IMR-90 (cell line): ENCODE data around the gene SH3GLB2. TPM values are rescaled to one million over a fixed set of nuclear protein-coding genes. Genes with fewer than 3 reads are reported as not detected.

Experiments
- ATAC-seq: fragments of 200-7000 bp; cut with Tn5 transposase; 2 replicates; pipeline ENCODE4 v1.9.1; 2020; ENCODE audit warnings: low read depth, mild to moderate bottlenecking, moderate library complexity
- BruUV-seq: library from RNA; stranded (reverse); fragments of 400-500 nt; replicated peaks from 2 replicates; lab custom pipeline; 2021; lab: Mats Ljungman, UMichigan
- CTCF ChIA-PET: fragments of 300-600 bp; formaldehyde crosslinking; extraction: SDS; loops from one replicate; lab custom pipeline; 2021; ENCODE audit warnings: antibody characterized with exemption; lab: Yijun Ruan, JAX
- POLR2A ChIA-PET: fragments of 300-600 bp; sonication (Branson Sonifier 250); formaldehyde crosslinking; loops from one replicate; lab custom pipeline; 2022; ENCODE audit warnings: antibody characterized with exemption; ENCODE audit not compliant: unreplicated experiment; lab: Charles Lee
- DNase-seq: peaks from one replicate; pipeline ENCODE4 v3.0.0; 2013
- H2AFZ ChIP-seq: replicated peaks from 2 replicates; pipeline ENCODE3; 2013; ENCODE audit warnings: low read length, mild to moderate bottlenecking; ENCODE audit not compliant: poor library complexity
- H2AK5ac ChIP-seq: 2 replicates; pipeline ENCODE4 v1.6.1; 2013; ENCODE audit warnings: low read depth, low read length, inconsistent platforms
- H2AK9ac ChIP-seq: replicated peaks from 2 replicates; pipeline ENCODE3; 2013; ENCODE audit warnings: mild to moderate bottlenecking, low read depth, low read length, moderate library complexity; ENCODE audit not compliant: poor library complexity
- H2BK120ac ChIP-seq: 2 replicates; pipeline ENCODE4 v1.6.1; 2013; ENCODE audit warnings: low read depth, low read length, inconsistent platforms
- H2BK15ac ChIP-seq: 3 replicates; pipeline ENCODE4 v1.6.1; 2013; ENCODE audit warnings: low read depth, low read length, inconsistent platforms
- H2BK20ac ChIP-seq: 2 replicates; pipeline ENCODE4 v1.6.1; 2013; ENCODE audit warnings: low read depth, mild to moderate bottlenecking, inconsistent platforms, low read length, moderate library complexity
- H2BK5ac ChIP-seq: 2 replicates; pipeline ENCODE4 v1.6.1; 2013; ENCODE audit warnings: mild to moderate bottlenecking, low read depth, low read length, inconsistent platforms; ENCODE audit not compliant: poor library complexity, severe bottlenecking
- H3K14ac ChIP-seq: replicated peaks from 2 replicates; pipeline ENCODE4 v1.6.1; 2013; ENCODE audit warnings: low read depth, low read length, inconsistent platforms
- H3K18ac ChIP-seq: 2 replicates; pipeline ENCODE4 v1.6.1; 2013; ENCODE audit warnings: low read depth, low read length, control low read depth
- H3K23ac ChIP-seq: 2 replicates; pipeline ENCODE4 v1.6.1; 2013; ENCODE audit warnings: low read depth, low read length, inconsistent platforms
- H3K27ac ChIP-seq: 2 replicates; pipeline ENCODE4 v1.5.1; 2013; ENCODE audit warnings: mild to moderate bottlenecking, control low read depth, low read length; ENCODE audit not compliant: insufficient read depth
- H3K27me3 ChIP-seq: 2 replicates; pipeline ENCODE4 v1.6.1; 2013; ENCODE audit warnings: low read length; ENCODE audit not compliant: control insufficient read depth, insufficient read depth
- H3K36me3 ChIP-seq: 2 replicates; pipeline ENCODE4 v1.6.1; 2013; ENCODE audit warnings: low read length, mixed read lengths; ENCODE audit not compliant: control insufficient read depth, insufficient read depth
- H3K4ac ChIP-seq: 2 replicates; pipeline ENCODE4 v1.6.1; 2013; ENCODE audit warnings: low read depth, low read length, inconsistent platforms
- H3K4me1 ChIP-seq: 2 replicates; pipeline ENCODE4 v1.6.1; 2013; ENCODE audit warnings: low read length, mixed read lengths; ENCODE audit not compliant: control insufficient read depth, insufficient read depth
- H3K4me2 ChIP-seq: 2 replicates; pipeline ENCODE4 v1.6.1; 2013; ENCODE audit warnings: low read depth, mild to moderate bottlenecking, control low read depth, low read length, moderate library complexity
- H3K4me3 ChIP-seq: 2 replicates; pipeline ENCODE4 v1.5.1; 2013; ENCODE audit warnings: low read depth, mild to moderate bottlenecking, control low read depth, low read length, moderate library complexity; ENCODE audit not compliant: insufficient read depth
- H3K56ac ChIP-seq: 2 replicates; pipeline ENCODE4 v1.6.1; 2013; ENCODE audit warnings: low read length, inconsistent platforms; ENCODE audit not compliant: insufficient read depth; ENCODE audit errors: extremely low read depth
- H3K79me1 ChIP-seq, 2 experiments: 2 replicates each; pipeline ENCODE4 v1.6.1; 2013; ENCODE audit warnings: low read length in 2 of 2, inconsistent platforms in 1 of 2, low read depth in 1 of 2
- H3K9ac ChIP-seq: 2 replicates; pipeline ENCODE4 v1.6.1; 2013; ENCODE audit warnings: low read depth, low read length, control low read depth
- H3K9me1 ChIP-seq: 2 replicates; pipeline ENCODE4 v1.6.1; 2013; ENCODE audit warnings: low read length, inconsistent platforms; ENCODE audit not compliant: insufficient read depth
- H3K9me3 ChIP-seq: 2 replicates; pipeline ENCODE4 v1.6.1; 2013; ENCODE audit warnings: low read length; ENCODE audit not compliant: control insufficient read depth, insufficient read depth
- H4K20me1 ChIP-seq: 2 replicates; pipeline ENCODE4 v1.6.1; 2013; ENCODE audit warnings: low read length, inconsistent platforms; ENCODE audit not compliant: insufficient read depth
- H4K5ac ChIP-seq: 2 replicates; pipeline ENCODE4 v1.6.1; 2013; ENCODE audit warnings: mild to moderate bottlenecking, low read depth, low read length, control low read depth
- H4K8ac ChIP-seq, 2 experiments: 2 replicates each; pipeline ENCODE4 v1.6.1; 2013; ENCODE audit warnings: low read depth in 2 of 2, low read length in 2 of 2, control low read depth in 1 of 2, inconsistent platforms in 1 of 2
- H4K91ac ChIP-seq: 2 replicates; pipeline ENCODE4 v1.6.1; 2013; ENCODE audit warnings: low read depth, low read length, inconsistent platforms; ENCODE audit not compliant: insufficient read depth
- BHLHE40 ChIP-seq: fragments of 150-350 bp; IDR thresholded peaks from 2 replicates; pipeline ENCODE4 v1.6.1; 2016; ENCODE audit warnings: mild to moderate bottlenecking, low read depth, low read length
- CEBPB ChIP-seq: IDR thresholded peaks from 2 replicates; pipeline ENCODE4 v1.6.1; 2012; ENCODE audit warnings: low read depth, low read length, improper control_type of control experiment
- ELK1 ChIP-seq: fragments of 150-350 bp; IDR thresholded peaks from 2 replicates; pipeline ENCODE4 v1.6.1; 2016; ENCODE audit warnings: low read depth, mild to moderate bottlenecking, low read length, moderate library complexity, borderline replicate concordance
- MAFK ChIP-seq: IDR thresholded peaks from 2 replicates; pipeline ENCODE4 v1.6.1; 2012; ENCODE audit warnings: low read depth, low read length, improper control_type of control experiment
- MAZ ChIP-seq: IDR thresholded peaks from 2 replicates; pipeline ENCODE4 v1.6.1; 2012; ENCODE audit warnings: low read depth, mild to moderate bottlenecking, low read length, improper control_type of control experiment, moderate library complexity, borderline replicate concordance
- MXI1 ChIP-seq: IDR thresholded peaks from 2 replicates; pipeline ENCODE4 v1.6.1; 2012; ENCODE audit warnings: low read depth, mild to moderate bottlenecking, low read length, moderate library complexity, borderline replicate concordance
- NFE2L2 ChIP-seq: fragments of 150-350 bp; IDR thresholded peaks from 2 replicates; pipeline ENCODE4 v1.6.1; 2016; ENCODE audit warnings: low read depth, mild to moderate bottlenecking, low read length
- POLR2A ChIP-seq: IDR thresholded peaks from 2 replicates; pipeline ENCODE4 v1.6.1; 2012; ENCODE audit warnings: mild to moderate bottlenecking, low read depth, low read length
- RAD21 ChIP-seq: IDR thresholded peaks from 2 replicates; pipeline ENCODE4 v1.6.1; 2012; ENCODE audit warnings: low read length, improper control_type of control experiment
- RCOR1 ChIP-seq: IDR thresholded peaks from 2 replicates; pipeline ENCODE4 v1.6.1; 2012; ENCODE audit warnings: mild to moderate bottlenecking, low read length, improper control_type of control experiment; ENCODE audit not compliant: insufficient replicate concordance
- RFX5 ChIP-seq: IDR thresholded peaks from 2 replicates; pipeline ENCODE4 v1.8.0; 2012; ENCODE audit warnings: low read depth, mild to moderate bottlenecking, low read length, moderate library complexity
- SMC3 ChIP-seq: fragments of 150-350 bp; IDR thresholded peaks from 2 replicates; pipeline ENCODE4 v1.6.1; 2016; ENCODE audit warnings: low read depth, mild to moderate bottlenecking, antibody characterized with exemption, low read length, moderate library complexity
- WGBS, 2 experiments: methylation state at CpG; one replicate each; pipeline versions ENCODE4 v1.1.5 to v1.1.7; 2013; ENCODE audit warnings: missing lambda C conversion rate in 2 of 2; ENCODE audit not compliant: insufficient read length in 1 of 2; ENCODE audit errors: extremely low coverage in 2 of 2; 5-methylcytosine and 5-hydroxymethylcytosine counted together
- dilution Hi-C: fragments of 300-500 bp; cut with HindIII; formaldehyde crosslinking; loops from one replicate; pipeline ENCODE4 v1.14.3; 2018; ENCODE audit warnings: low sequenced_read_pairs; ENCODE audit not compliant: unreplicated experiment
- in situ Hi-C: fragments of 300-500 bp; cut with MboI; formaldehyde crosslinking; loops from 3 replicates; pipeline ENCODE4 v1.14.3; 2019; ENCODE audit warnings: low sequenced_read_pairs, inconsistent platforms, mixed read lengths
- intact Hi-C: fragments of 100-400 bp; cut with micrococcal nuclease; formaldehyde crosslinking; loops from 2 replicates; pipeline ENCODE4 v1.10.0; 2022
- polyA plus RNA-seq, 3 experiments: library from polyadenylated mRNA; depleted of rRNA; stranded (reverse); fragments of >200 nt; gene quantifications; 2 replicates each; pipeline ENCODE4 v1.2.3, GENCODE V29; 2012; ENCODE audit warnings: low replicate concordance in 1 of 3
- total RNA-seq: library from RNA; depleted of rRNA; stranded (reverse); fragments of >200 nt; gene quantifications from 2 replicates; pipeline ENCODE4 v1.2.3, GENCODE V29; 2012

Gene SH3GLB2
- total and polyA plus RNA-seq, 2 of the 4 experiments (the other 2 are of a cell fraction): 36.4 to 68.4 TPM

GRCh38 chr9:129006328-129007034 is 21.6 kb downstream of the SH3GLB2 start (continued):
- no peak for TF ChIP-seq RFX5

GRCh38 chr9:129005336-129005997 is 22.7 kb downstream of the SH3GLB2 start:
- H3K27ac ChIP-seq: no peak overlapping the region
- H3K79me1 ChIP-seq: peaks cover 0 to 3% of the 10 kb centered on the region in 2 experiments; a peak in 1 of 4 replicates
- H2AK5ac ChIP-seq: no peak overlapping the region
- H4K8ac ChIP-seq: no peak overlapping the region
- ATAC-seq (no peak), DNase-seq (no peak)
- no peaks in the 10 kb centered on the region for H3K9me1 ChIP-seq
- peaks cover 56% of the 10 kb centered on the region for H3K36me3 ChIP-seq
- H2BK15ac ChIP-seq: no peak overlapping the region
- no peak overlapping the region for H3K4ac ChIP-seq
- H2AK9ac ChIP-seq: no peak overlapping the region
- TF ChIP-seq MAZ: no peak
- no peak for TF ChIP-seq MAFK
- TF ChIP-seq RCOR1: no peak
- TF ChIP-seq CEBPB: no peak
- TF ChIP-seq RAD21: no peak
- no peak for TF ChIP-seq NFE2L2
- no peak for TF ChIP-seq RFX5
- no peak for TF ChIP-seq MXI1
- no peak for TF ChIP-seq POLR2A
- no peak for TF ChIP-seq SMC3
- no peak for TF ChIP-seq BHLHE40
- TF ChIP-seq ELK1: no peak
- no peak overlapping the region for H3K23ac ChIP-seq
- no peak overlapping the region for H3K4me3 ChIP-seq
- in situ Hi-C loops (no loop called here), intact Hi-C loops (no loop called here), dilution Hi-C loops (no loop called here)
- H4K20me1 ChIP-seq: no peaks in the 10 kb centered on the region; the same call in 1 of the 2 replicates
- 95% methylated on average over 3 of the region's 10 CpGs; no CpG with 5 or more reads in 1 of the 2 experiments for WGBS, 2 experiments
- H2BK20ac ChIP-seq: no peak overlapping the region
- ChIA-PET CTCF (interaction anchor here (0.7 kb wide), 1 partner anchor 18 kb away, joined by 3 read pairs; no protein-coding TSS in a partner anchor), POLR2A (no interaction called here)
- no peak overlapping the region for H4K5ac ChIP-seq
- H2BK120ac ChIP-seq: no peak overlapping the region
- H4K91ac ChIP-seq: no peak overlapping the region
- no peak overlapping the region for H3K4me2 ChIP-seq
- no peak overlapping the region for H3K14ac ChIP-seq
- H3K27me3 ChIP-seq: no peaks in the 10 kb centered on the region
- no peaks in the 10 kb centered on the region for H3K9me3 ChIP-seq
- H3K56ac ChIP-seq: no peak overlapping the region
- no peak overlapping the region for H2BK5ac ChIP-seq
- no peak overlapping the region for H2AFZ ChIP-seq
- H3K4me1 ChIP-seq: no peaks in the 10 kb centered on the region
- BruUV-seq: no TSS peak
- no peak overlapping the region for H3K18ac ChIP-seq
- H3K9ac ChIP-seq: no peak overlapping the region
